DOHH2 (cell line): ENCODE data around the gene CASP12.

ENCODE experiments used
- H3F3A ChIP-seq: fragments of 200-600 bp; sonication (generic), shearing (Covaris generic); 2 replicates; pipeline ENCODE4 v1.6.0; 2016; ENCODE audit warnings: antibody characterized with exemption, mild to moderate bottlenecking; ENCODE audit not compliant: control insufficient read depth, insufficient read depth
- H3K27ac ChIP-seq: fragments of 200-600 bp; sonication (generic); 2 replicates; pipeline ENCODE4 v1.5.1; 2014; ENCODE audit warnings: low read depth, mild to moderate bottlenecking, low read length, moderate library complexity
- H3K27me3 ChIP-seq: fragments of 200-600 bp; sonication (generic); 2 replicates; pipeline ENCODE4 v1.6.1; 2014; ENCODE audit warnings: mild to moderate bottlenecking, low read length, mixed read lengths; ENCODE audit not compliant: control insufficient read depth
- H3K36me3 ChIP-seq: fragments of 200-600 bp; sonication (generic); 2 replicates; pipeline ENCODE4 v1.6.1; 2014; ENCODE audit warnings: mild to moderate bottlenecking, low read length, moderate library complexity, mixed read lengths; ENCODE audit not compliant: control insufficient read depth
- H3K4me1 ChIP-seq: fragments of 200-600 bp; sonication (generic); 2 replicates; pipeline ENCODE4 v1.6.1; 2014; ENCODE audit warnings: mild to moderate bottlenecking, low read length, mixed read lengths; ENCODE audit not compliant: control insufficient read depth
- H3K4me2 ChIP-seq: fragments of 200-600 bp; sonication (generic); 2 replicates; pipeline ENCODE4 v1.6.0; 2014; ENCODE audit warnings: mild to moderate bottlenecking, low read length, moderate library complexity
- H3K4me3 ChIP-seq: fragments of 200-600 bp; sonication (generic); 2 replicates; pipeline ENCODE4 v1.5.1; 2014; ENCODE audit warnings: mild to moderate bottlenecking, low read length, mixed read lengths
- H3K79me2 ChIP-seq: fragments of 200-600 bp; sonication (generic); 2 replicates; pipeline ENCODE4 v1.6.1; 2014; ENCODE audit warnings: mild to moderate bottlenecking, low read length, mixed read lengths; ENCODE audit not compliant: control insufficient read depth
- H3K9me2 ChIP-seq: fragments of 200-600 bp; sonication (generic); replicated peaks from 2 replicates; pipeline ENCODE4 v1.6.1; 2014; ENCODE audit warnings: mild to moderate bottlenecking, low read length, mixed read lengths; ENCODE audit not compliant: control insufficient read depth
- H3K9me3 ChIP-seq: fragments of 200-600 bp; sonication (generic); 2 replicates; pipeline ENCODE4 v1.6.1; 2014; ENCODE audit warnings: antibody characterized with exemption, low read length, mixed read lengths; ENCODE audit not compliant: control insufficient read depth, insufficient read depth
- H4K20me1 ChIP-seq: fragments of 200-600 bp; sonication (generic); 2 replicates; pipeline ENCODE4 v1.6.0; 2014; ENCODE audit warnings: low read depth, mild to moderate bottlenecking, antibody characterized with exemption, low read length, moderate library complexity; ENCODE audit not compliant: control insufficient read depth, insufficient read depth
- EZH2phosphoT487 ChIP-seq: fragments of 200-600 bp; sonication (generic); IDR thresholded peaks from 2 replicates; pipeline ENCODE4 v1.6.1; 2017; ENCODE audit warnings: borderline replicate concordance, mild to moderate bottlenecking, antibody characterized with exemption, low read length, moderate library complexity, mixed read lengths
- TF ChIP-seq, protein P1 (sequence below): fragments of 200-600 bp; sonication (generic); IDR thresholded peaks from one replicate; pipeline ENCODE4 v1.5.1; 2014; ENCODE audit warnings: antibody characterized with exemption, mild to moderate bottlenecking, low read depth, low read length; ENCODE audit not compliant: poor library complexity, severe bottlenecking

The CASP12 gene

DNA sequence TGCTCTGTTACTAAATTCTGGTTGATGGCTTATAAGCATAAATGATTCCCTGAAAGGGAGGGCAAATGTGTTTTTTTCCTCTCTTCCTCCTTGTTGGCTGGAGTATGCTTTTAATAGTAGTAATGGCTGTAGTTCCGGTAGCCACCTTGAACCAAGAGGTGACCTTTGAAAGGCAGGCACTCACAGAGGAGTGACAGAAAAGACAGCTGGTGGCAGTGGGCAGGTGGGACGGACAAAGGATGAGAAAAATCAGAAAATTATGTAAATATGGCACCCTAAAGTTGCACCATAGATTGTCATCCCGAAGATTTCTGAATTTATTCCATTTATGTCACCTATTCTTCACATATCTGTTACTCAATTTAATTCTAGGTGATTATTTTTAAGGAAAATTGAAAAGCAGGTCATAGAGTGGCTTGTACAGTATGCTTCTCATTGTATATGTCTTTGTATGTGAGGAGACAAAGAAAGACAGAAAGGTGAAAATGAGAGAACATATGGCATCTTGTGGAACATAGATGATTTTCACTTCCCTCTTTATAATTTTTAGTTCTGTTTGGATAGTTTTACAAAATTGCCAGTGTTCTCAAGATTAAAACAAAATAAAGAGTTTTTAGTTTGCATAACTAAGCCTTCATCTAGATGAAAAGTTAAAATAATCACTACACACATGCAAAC, 17.0 kb downstream of the CASP12 start:
- no peaks in the 10 kb centered on the region for H3K79me2 ChIP-seq
- no peaks in the 10 kb centered on the region for H3K27me3 ChIP-seq
- H3K4me3 ChIP-seq, result no peak overlapping the region
- H4K20me1 ChIP-seq, result no peaks in the 10 kb centered on the region
- no peak overlapping the region for H3K4me2 ChIP-seq
- no peaks in the 10 kb centered on the region for H3K9me2 ChIP-seq
- no peak for TF ChIP-seq EZH2phosphoT487
- TF ChIP-seq, protein P1, sequence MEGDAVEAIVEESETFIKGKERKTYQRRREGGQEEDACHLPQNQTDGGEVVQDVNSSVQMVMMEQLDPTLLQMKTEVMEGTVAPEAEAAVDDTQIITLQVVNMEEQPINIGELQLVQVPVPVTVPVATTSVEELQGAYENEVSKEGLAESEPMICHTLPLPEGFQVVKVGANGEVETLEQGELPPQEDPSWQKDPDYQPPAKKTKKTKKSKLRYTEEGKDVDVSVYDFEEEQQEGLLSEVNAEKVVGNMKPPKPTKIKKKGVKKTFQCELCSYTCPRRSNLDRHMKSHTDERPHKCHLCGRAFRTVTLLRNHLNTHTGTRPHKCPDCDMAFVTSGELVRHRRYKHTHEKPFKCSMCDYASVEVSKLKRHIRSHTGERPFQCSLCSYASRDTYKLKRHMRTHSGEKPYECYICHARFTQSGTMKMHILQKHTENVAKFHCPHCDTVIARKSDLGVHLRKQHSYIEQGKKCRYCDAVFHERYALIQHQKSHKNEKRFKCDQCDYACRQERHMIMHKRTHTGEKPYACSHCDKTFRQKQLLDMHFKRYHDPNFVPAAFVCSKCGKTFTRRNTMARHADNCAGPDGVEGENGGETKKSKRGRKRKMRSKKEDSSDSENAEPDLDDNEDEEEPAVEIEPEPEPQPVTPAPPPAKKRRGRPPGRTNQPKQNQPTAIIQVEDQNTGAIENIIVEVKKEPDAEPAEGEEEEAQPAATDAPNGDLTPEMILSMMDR, result no peak
- no peaks in the 10 kb centered on the region for H3K36me3 ChIP-seq
- no peaks in the 10 kb centered on the region for H3F3A ChIP-seq
- no peaks in the 10 kb centered on the region for H3K9me3 ChIP-seq
- no peak overlapping the region for H3K27ac ChIP-seq
- no peaks in the 10 kb centered on the region for H3K4me1 ChIP-seq

DNA sequence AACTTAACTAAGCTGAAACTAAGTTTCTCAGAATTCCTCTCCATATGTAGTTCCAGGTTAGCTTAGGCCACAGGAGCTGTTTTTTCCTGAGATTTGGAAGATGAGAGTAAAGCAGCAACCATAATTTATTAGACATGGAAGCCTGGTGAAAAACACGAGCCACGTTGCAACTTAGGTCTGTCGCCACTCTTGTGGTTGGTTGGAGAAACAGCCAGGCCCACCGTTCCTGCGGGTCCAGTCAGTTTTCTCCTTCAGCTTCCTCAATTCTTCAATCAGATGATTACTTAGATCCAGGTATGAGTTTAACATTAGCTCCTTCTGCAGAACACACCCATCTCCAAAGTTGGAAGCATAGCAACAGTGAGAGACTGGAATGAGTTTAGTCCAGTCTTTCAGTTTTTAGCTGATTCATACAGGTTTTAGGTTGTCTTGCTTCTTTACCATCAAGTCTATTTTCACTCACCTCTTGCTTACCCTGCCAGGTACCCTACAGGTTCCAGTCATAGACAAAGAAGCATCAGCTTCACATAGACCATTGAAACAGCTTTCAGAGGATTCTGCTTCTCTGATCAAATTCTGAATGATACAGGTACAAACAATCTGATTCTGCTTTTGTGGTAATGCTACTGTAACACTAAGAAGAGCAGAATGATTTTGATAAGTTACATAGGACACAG, 18.6 kb downstream of the CASP12 start:
- no peaks in the 10 kb centered on the region for H4K20me1 ChIP-seq
- H3K9me3 ChIP-seq, result no peaks in the 10 kb centered on the region
- H3K79me2 ChIP-seq, result no peaks in the 10 kb centered on the region
- H3K27me3 ChIP-seq, result no peaks in the 10 kb centered on the region
- H3K4me2 ChIP-seq, result no peak overlapping the region
- no peak for TF ChIP-seq EZH2phosphoT487
- TF ChIP-seq, protein P1, result no peak
- no peaks in the 10 kb centered on the region for H3K36me3 ChIP-seq
- no peak overlapping the region for H3K27ac ChIP-seq
- no peaks in the 10 kb centered on the region for H3F3A ChIP-seq
- H3K9me2 ChIP-seq, result no peaks in the 10 kb centered on the region
- H3K4me1 ChIP-seq, result no peaks in the 10 kb centered on the region
- H3K4me3 ChIP-seq, result no peak overlapping the region

DNA sequence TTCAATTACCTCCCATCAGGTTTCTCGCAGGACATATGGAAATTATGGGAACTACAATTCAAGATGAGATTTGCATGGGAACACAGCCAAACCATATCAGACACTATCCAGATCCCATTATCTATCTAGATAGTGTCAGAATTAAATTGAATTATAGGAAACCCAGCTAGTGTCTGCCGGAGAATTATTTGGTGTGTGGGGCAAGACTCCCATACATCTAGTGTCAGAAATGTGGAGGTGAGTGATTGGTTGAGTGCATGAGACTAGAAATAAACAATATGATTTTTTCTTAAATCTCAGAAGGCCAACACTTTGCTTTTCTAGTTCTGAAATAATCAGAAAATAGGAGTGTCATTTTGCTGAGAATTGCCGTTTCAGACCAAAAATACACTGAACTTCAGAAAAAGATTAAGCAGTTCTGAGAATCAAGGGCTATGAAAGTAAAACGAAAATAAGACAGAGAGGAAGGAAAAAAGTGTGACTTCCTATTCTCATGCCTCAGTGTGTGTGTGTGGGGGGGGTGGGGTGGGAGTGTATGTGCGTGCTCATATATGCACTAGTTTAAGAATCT, 21.3 kb downstream of the CASP12 start:
- no peak overlapping the region for H3K27ac ChIP-seq
- no peak overlapping the region for H3K4me2 ChIP-seq
- H3F3A ChIP-seq, result no peaks in the 10 kb centered on the region
- no peaks in the 10 kb centered on the region for H3K4me1 ChIP-seq
- H3K79me2 ChIP-seq, result no peaks in the 10 kb centered on the region
- H4K20me1 ChIP-seq, result no peaks in the 10 kb centered on the region
- no peak overlapping the region for H3K4me3 ChIP-seq
- H3K36me3 ChIP-seq, result no peaks in the 10 kb centered on the region
- H3K9me3 ChIP-seq, result no peaks in the 10 kb centered on the region; the same call in 1 of the 2 replicates
- H3K27me3 ChIP-seq, result no peaks in the 10 kb centered on the region
- no peaks in the 10 kb centered on the region for H3K9me2 ChIP-seq
- TF ChIP-seq EZH2phosphoT487, result no peak
- TF ChIP-seq, protein P1, result no peak
